DMS53 (cell line): Measurements from ENCODE around the gene TTR.

ENCODE experiments used
- DNase-seq: peaks from one replicate; lab custom pipeline; 2025; lab: John Stamatoyannopoulos, UW

TTR gene

GRCh38 chr18:31579375-31579774, 12.3 kb upstream of the TTR start:
- no peak for DNase-seq

- DNase-seq: no peak
These were observed 10.0 kb upstream of the TTR start for GRCh38 chr18:31581498-31582197.

DNA sequence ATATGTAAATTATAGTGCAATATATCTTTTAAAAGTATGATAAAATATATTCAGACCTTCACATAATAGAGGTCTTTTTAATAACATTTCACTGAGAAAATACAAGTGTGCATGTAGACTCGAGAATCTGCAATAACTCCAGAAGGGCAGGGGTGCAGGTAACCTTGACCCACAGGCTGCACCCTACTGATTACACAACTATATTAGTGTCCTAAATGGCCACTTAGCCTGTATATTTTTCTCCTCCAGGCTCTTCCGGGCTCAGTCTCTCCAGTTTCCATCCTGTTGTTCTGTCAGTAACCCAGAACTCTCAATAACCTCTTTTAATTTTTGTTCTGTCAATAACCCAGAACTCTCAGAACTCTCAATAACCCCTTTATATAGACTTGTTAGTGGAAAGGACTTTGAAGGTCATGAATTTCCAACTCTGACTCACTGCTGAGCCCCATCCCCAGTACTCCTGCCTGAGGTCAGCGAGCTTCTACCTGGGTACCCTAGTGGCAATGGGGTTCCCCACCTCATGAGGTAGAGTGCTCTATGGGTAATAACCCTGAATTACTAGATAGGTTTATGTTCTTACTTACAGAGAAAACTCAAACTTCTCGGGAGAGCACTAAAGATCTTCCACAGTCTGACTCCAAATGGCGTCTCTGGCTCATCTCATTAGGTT, 8.4 kb upstream of the TTR start:
- no peak for DNase-seq

DNA sequence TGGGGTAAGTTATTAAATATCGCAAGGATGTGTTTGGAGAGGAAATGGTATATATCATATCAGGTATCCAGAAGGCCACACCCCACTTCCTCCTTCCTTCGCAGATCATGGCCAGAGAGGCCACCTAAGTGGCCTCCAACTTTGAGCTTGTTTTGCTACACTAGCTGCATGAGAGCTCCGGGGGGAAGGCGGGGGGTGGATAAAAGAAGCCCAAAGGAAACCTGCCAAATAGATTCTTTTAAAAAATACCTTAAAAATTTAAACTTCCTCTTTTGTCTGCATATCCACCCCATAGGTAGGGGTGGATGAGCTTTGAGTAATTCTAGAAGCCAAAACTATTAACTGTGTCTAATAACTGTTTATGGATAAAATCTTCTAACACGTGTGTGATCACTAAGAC, 5.7 kb upstream of the TTR start:
- no peak for DNase-seq

DNA sequence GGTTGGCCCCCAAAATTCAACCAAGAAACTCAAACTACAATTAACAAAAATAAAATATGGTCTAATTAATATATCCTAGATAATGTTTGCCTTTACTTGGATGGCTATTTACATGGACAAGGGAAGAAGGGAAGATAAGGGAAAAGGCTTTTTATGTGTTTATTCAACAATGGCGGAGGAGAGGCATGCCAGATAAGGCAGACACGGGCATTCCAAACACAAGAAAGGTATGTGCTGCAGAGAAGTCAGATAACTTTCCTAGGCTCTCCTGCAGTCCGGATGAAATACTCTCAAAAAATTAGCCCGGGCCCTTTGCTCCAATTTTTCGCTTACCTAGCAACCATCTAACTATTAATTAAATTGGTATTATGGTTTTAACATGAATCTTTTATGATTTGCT, 5.1 kb upstream of the TTR start:
- DNase-seq: no peak

DNA sequence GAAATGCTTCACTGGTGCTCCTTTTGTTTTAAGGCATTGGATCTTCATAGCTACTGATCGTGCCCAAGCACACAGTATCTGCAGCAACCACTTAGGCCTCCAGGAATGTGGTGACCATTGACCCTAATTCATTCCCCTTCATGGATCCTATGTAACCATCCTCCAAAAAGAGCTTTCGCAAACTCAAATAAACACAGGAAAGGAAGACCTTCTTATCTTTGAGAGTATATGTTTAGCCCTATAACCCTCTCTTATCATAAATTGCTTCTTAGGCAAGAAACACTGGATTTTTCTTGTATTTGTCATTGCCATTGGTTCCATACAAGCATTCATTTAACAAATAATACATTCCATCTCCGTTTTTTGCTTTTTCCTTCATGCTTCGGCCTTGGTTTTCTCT, 4.1 kb upstream of the TTR start:
- DNase-seq: no peak

DNA sequence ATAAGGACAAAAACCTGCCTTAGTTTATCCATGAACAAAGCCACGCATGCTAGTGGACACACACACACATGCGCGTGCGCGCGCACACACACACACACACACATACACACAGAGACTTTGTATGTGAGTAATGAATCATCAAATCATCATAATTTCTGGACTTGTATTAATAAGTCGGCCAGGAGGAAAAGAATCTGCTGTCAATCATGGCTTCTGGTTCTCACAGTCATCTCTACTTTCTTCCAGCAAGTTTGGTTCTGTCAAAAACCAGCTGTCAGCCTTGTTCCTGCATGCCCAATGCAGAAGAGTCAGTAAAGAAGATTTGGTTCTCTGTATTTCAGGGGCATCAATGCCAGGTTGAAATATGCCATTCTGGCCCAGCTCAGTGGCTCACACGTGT, 1.1 kb upstream of the TTR start:
- peak; percentile 1 for DNase-seq

DNA sequence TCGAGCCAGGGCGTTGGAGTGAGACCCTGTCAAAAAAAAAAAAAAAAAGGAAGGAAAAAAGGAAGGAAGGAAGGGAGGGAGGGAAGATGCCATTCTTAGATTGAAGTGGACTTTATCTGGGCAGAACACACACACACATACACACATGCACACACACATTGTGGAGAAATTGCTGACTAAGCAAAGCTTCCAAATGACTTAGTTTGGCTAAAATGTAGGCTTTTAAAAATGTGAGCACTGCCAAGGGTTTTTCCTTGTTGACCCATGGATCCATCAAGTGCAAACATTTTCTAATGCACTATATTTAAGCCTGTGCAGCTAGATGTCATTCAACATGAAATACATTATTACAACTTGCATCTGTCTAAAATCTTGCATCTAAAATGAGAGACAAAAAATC, 564 bp upstream of the TTR start:
- DNase-seq: no peak

DNA sequence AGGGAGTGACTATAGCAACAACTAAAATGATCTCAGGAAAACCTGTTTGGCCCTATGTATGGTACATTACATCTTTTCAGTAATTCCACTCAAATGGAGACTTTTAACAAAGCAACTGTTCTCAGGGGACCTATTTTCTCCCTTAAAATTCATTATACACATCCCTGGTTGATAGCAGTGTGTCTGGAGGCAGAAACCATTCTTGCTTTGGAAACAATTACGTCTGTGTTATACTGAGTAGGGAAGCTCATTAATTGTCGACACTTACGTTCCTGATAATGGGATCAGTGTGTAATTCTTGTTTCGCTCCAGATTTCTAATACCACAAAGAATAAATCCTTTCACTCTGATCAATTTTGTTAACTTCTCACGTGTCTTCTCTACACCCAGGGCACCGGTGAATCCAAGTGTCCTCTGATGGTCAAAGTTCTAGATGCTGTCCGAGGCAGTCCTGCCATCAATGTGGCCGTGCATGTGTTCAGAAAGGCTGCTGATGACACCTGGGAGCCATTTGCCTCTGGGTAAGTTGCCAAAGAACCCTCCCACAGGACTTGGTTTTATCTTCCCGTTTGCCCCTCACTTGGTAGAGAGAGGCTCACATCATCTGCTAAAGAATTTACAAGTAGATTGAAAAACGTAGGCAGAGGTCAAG, 955 bp downstream of the TTR start:
- no peak for DNase-seq

GRCh38 chr18:31595121-31595771, 3.6 kb downstream of the TTR start:
- no peak for DNase-seq

DNA sequence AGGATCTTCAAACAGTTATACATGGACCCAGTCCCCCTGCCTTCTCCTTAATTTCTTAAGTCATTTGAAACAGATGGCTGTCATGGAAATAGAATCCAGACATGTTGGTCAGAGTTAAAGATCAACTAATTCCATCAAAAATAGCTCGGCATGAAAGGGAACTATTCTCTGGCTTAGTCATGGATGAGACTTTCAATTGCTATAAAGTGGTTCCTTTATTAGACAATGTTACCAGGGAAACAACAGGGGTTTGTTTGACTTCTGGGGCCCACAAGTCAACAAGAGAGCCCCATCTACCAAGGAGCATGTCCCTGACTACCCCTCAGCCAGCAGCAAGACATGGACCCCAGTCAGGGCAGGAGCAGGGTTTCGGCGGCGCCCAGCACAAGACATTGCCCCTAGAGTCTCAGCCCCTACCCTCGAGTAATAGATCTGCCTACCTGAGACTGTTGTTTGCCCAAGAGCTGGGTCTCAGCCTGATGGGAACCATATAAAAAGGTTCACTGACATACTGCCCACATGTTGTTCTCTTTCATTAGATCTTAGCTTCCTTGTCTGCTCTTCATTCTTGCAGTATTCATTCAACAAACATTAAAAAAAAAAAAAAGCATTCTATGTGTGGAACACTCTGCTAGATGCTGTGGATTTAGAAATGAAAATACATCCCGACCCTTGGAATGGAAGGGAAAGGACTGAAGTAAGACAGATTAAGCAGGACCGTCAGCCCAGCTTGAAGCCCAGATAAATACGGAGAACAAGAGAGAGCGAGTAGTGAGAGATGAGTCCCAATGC, 4.6 kb downstream of the TTR start:
- peak; percentile 73 for DNase-seq

DNA sequence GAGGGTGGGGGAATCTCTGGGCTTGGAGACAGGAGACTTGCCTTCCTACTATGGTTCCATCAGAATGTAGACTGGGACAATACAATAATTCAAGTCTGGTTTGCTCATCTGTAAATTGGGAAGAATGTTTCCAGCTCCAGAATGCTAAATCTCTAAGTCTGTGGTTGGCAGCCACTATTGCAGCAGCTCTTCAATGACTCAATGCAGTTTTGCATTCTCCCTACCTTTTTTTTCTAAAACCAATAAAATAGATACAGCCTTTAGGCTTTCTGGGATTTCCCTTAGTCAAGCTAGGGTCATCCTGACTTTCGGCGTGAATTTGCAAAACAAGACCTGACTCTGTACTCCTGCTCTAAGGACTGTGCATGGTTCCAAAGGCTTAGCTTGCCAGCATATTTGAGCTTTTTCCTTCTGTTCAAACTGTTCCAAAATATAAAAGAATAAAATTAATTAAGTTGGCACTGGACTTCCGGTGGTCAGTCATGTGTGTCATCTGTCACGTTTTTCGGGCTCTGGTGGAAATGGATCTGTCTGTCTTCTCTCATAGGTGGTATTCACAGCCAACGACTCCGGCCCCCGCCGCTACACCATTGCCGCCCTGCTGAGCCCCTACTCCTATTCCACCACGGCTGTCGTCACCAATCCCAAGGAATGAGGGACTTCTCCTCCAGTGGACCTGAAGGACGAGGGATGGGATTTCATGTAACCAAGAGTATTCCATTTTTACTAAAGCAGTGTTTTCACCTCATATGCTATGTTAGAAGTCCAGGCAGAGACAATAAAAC, 6.5 kb downstream of the TTR start:
- DNase-seq: no peak

DNA sequence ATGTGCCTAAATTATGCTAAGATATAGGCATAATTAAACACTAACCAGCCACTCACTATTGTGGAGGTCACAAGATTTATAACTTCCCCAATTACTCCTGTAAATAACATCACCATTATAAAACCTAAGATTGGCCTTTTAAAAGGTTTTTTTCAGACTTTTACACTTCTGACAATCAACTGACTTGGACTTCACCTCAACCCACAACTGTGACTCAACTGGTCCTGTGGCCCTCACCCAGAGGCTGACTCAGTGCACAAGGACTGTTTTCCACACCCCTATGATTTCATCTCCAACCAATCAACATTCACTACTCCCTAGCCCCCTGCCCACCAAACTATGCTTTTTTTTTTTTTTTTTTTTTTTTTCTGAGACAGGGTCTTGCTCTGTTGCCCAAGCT, 11.6 kb downstream of the TTR start:
- DNase-seq: no peak

GRCh38 chr18:31606265-31606664, 14.6 kb downstream of the TTR start:
- peak; percentile 55 for DNase-seq

- DNase-seq: no peak
These were observed 15.7 kb downstream of the TTR start for GRCh38 chr18:31607384-31607783.

GRCh38 chr18:31609886-31610285, 18.2 kb downstream of the TTR start:
- DNase-seq: no peak

- peak; percentile 76 for DNase-seq
These were observed 18.9 kb downstream of the TTR start for GRCh38 chr18:31610286-31611205.

- DNase-seq: no peak
These were observed 19.8 kb downstream of the TTR start for GRCh38 chr18:31611511-31611910.

DNA sequence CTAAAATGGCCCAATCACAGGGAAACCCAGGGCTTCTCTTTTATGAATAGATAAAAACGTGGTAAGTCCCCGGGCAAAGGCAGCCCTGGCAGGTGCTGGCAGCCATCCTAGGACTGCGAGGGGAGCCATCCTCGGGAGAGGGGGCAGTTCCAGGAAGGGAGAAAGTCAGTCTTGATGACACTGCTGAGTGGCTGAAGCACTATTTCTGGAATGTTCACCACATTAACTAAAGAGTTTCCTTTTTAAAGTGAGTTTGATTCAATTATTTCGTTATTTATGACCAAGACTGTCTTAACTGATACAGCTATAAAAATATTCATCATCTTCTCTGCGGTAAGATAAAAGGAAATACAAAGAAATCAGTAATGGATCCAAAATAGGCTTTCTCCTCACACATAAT, 20.4 kb downstream of the TTR start:
- DNase-seq: no peak

DNA sequence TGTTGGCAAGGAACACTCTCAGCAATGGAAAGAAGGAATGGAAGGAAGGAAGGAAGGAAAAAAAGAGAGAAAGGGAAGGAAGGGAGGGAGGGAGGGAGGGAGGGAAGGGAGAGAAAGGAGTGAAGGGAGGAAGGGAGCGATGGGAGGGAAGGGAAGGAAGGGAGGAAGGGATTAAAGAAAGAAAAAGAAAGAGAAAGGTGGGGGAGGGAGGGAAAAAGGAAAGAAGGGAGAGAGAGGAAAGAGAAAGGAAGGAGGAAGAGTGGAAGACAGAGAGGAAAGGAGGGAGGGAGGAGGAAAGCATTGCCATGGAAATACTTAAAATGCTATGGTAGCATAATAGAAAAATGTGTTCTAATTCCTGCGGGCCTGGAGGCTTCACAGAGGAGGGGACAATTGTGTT, 22.4 kb downstream of the TTR start:
- no peak for DNase-seq
